ENCODE measurements around the gene SLC16A12.

The SLC16A12 gene

DNA sequence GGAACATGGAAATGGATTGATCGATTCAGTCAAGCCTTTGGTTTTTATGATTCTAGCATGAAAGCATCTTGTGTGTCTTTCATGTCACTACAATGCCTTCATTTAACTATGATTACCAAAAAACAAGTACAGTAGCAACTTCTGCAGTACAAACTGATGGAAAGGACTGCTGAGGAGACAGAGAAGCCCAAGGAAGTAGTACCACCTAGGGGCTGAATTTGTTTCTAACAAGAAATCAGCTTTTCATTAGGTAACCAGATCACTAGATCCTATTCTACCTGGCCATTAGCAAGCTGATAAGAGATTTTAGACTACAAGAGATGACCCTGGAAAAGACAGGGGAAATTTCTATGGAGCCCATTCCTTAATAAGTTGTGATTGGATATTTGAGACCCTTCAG, 146.1 kb downstream of the SLC16A12 start:
- no peak for DNase-seq (ENCODE audit: low spot score)

- no peak for DNase-seq (ENCODE audit: low spot score)
Measured at GRCh38 chr10:89388806-89389205, 146.6 kb downstream of the SLC16A12 start.

- no peak for DNase-seq (ENCODE audit: low spot score)
Measured at GRCh38 chr10:89384474-89385340, 150.7 kb downstream of the SLC16A12 start.

DNA sequence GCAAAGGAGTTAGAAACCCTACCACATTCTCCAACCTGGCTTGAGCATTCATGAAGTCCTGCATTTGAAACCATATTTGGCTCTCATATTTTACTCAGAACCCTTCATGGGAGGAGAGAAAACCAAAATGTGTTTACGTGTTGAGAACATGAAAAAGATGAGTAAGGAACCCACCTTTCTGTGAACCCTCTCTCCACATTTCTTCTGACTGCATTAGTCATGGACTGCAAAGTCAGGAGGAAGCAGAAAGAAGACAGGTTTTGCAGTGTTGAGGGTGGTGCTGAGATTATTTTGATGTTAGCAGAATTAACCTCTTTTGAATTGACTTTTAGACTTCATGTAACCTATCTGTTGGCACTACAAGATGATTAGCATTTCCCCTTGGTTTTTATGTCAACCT, 152.6 kb downstream of the SLC16A12 start:
- DNase-seq (ENCODE audit: low spot score): no peak
